ENCODE data around the gene ASXL2.
A peak's percentile ranks its signal among the peaks of the same experiment; 100 is the strongest.

Gene ASXL2

GRCh38 chr2:25749676-25750075 lies 128.6 kb downstream of the ASXL2 start:
- TF ChIP-seq CTCF (IDR thresholded peaks at IDR 0.05; ENCODE audit: control insufficient read depth, extremely low read depth, insufficient read depth): no peak

GRCh38 chr2:25744055-25744454 lies 134.2 kb downstream of the ASXL2 start:
- DNase-seq (ENCODE audit: low read depth): no peak
- no peak for TF ChIP-seq CTCF (IDR thresholded peaks at IDR 0.05; ENCODE audit: control insufficient read depth, extremely low read depth, insufficient read depth)
- no peak overlapping the region for H3K4me3 ChIP-seq (ENCODE audit: low read depth, low read length)

More at GRCh38 chr2:25749676-25750075, 128.6 kb downstream of the ASXL2 start:
- DNase-seq (ENCODE audit: low read depth): no peak
- H3K4me3 ChIP-seq (ENCODE audit: low read depth, low read length): no peak overlapping the region

GRCh38 chr2:25743132-25743830 lies 135.0 kb downstream of the ASXL2 start:
- H3K4me3 ChIP-seq (ENCODE audit: low read depth, low read length): no peak overlapping the region

GRCh38 chr2:25742501-25742900 lies 135.8 kb downstream of the ASXL2 start:
- no peak for DNase-seq (ENCODE audit: low read depth)
- TF ChIP-seq CTCF (IDR thresholded peaks at IDR 0.05; ENCODE audit: control insufficient read depth, extremely low read depth, insufficient read depth): no peak
- H3K4me3 ChIP-seq (ENCODE audit: low read depth, low read length): no peak overlapping the region

More at GRCh38 chr2:25743132-25743830, 135.0 kb downstream of the ASXL2 start:
- no peak for TF ChIP-seq CTCF (IDR thresholded peaks at IDR 0.05; ENCODE audit: control insufficient read depth, extremely low read depth, insufficient read depth)
- DNase-seq (ENCODE audit: low read depth): no peak

GRCh38 chr2:25740810-25741381 lies 137.4 kb downstream of the ASXL2 start:
- peak; percentile 50 for DNase-seq (ENCODE audit: low read depth)
- no peak for TF ChIP-seq CTCF (IDR thresholded peaks at IDR 0.05; ENCODE audit: control insufficient read depth, extremely low read depth, insufficient read depth)
- no peak overlapping the region for H3K4me3 ChIP-seq (ENCODE audit: low read depth, low read length)

- DNase-seq (ENCODE audit: low read depth): no peak
- H3K4me3 ChIP-seq (ENCODE audit: low read depth, low read length): no peak overlapping the region
- TF ChIP-seq CTCF (IDR thresholded peaks at IDR 0.05; ENCODE audit: control insufficient read depth, extremely low read depth, insufficient read depth): no peak
Measured at GRCh38 chr2:25738383-25739343, 139.6 kb downstream of the ASXL2 start.

Measured in LNCaP clone FGC (cell line).